NCI-H82 (cell line): ENCODE measurements around the gene ERBB4.

Experiments used
- DNase-seq: peaks from one replicate; lab custom pipeline; 2025; lab: John Stamatoyannopoulos, UW

The ERBB4 gene

DNA sequence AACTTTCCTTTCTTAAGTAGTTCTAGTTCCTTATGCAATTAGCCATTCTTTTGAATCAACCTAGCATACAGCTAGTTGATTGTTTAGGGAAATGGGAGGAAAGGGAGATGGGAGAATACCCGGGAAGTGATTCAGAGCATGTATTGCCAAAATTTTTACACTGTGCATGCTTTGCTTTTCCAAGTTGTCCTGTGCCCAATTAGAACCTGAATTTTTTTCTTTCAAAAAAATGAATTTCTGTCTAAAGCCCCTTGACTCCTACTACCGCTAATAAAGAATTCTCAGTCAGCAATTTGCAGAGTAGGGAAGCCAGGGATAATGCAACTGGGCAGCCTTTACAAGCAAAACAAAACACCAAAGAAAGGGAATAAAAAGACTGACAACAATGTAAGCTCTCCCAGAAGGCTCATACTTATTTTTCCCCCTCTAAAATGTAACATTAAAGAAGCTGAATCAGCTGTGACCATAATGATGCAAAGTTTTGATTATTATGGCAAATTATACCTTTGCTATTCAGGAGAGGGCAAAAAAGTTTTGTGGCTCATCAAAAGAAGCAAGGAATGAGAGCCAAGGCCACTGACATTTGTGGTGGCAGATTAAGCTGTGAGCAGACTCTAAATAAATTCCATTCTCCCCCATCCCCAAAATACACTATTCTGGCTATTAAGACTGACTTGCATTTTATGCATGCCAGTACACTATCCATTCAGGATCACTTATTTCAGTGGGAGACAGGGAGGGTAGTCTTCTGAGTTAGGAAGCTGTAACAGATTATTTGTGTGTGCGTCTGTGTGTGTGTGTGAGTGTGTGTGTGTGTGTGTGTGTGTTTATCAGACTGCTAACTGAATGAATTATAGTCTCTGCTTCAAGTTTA lies 174.3 kb downstream of the ERBB4 start:
- no peak for DNase-seq

DNA sequence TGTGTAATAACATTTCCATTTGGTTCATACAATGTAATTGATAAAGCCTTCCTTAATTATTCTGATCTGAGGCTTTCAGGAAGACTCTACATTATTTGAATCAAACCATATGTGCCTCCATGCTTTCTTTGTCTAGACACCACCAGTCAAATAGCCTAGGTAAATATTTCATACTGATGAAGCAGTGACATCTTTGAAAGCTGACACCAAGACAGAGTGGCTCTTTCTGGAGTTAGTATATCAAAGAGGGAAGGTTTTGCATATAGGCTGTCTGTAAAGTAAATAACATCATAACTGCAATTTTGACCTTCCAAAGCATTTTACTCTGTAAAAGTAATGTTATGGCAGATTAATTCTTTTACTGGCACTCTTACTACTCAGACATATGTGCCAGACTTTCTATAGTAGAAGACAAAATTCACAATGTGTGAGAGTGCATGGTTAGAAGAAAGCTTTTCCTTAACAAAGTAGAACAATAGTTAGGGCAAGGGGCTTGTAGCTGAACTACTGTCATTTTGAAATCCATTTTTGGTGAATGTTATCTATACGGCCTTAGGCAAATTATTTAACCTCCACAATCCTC lies 177.3 kb downstream of the ERBB4 start:
- DNase-seq, result no peak

DNA sequence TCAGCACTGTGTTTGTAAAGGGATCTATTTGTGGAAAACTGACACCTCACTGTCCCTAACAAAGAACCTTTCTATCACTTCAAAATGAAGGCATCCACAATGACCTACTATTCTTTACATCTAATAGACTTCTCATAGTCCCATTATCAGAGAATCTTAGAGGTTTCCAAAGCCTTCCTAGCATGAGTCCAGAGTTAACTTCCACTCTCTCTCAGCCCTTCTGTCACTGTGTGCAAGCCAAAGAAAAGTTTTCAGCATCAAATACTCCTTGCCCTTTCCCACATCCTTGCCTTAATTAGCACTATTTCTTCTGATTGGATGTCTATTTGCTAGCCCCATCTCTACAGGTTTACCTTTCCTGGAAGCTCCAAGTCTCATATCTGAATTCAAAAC lies 178.5 kb downstream of the ERBB4 start:
- DNase-seq, result no peak

DNA sequence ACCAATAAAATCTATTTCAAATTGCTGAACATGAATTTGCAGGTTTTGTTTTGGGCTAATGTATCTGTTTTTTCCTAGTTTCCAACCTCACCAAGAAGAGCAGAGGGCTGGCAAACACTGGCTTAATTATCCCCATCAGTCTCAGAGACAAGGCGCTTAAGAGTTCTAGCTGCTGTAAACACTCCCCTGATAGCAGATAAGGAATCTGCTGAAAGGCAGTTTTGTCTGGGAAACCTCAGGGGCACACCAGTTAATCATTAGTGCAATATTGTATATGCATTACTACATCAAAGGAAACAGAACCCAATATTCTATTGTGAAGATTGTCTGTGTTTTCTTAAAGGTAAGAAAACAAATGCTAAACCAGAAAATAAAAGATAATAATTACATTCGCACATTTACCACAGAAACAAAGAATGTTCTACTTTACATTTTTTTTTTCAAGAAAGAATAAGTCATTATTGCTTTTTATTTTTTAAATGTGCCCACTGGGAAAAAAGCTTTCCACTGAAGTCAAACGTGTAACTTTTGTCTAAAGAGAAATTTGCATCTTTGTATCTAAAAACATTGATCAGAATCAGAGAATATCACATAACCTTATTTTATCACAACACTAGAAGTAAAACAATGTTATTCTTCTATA lies 179.1 kb downstream of the ERBB4 start:
- peak; percentile 33 for DNase-seq

DNA sequence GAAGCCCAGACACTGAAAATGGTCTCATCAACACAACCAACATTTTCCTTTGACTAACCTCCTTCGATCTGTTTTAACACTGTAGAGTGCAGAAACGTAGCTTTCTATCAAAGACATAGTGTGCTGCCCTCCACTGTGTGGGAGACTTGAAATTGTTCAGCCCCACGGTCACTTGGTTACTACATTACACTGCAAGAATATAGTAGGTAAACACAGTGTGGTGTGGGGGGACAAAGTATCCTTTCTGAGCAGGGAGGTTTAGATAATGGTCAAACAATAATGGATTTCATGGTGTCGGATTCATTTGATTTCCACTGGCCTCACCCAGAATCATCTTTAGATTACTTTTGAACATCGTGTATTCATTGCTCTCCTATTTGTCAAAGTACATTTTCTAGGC lies 181.0 kb downstream of the ERBB4 start:
- no peak for DNase-seq

DNA sequence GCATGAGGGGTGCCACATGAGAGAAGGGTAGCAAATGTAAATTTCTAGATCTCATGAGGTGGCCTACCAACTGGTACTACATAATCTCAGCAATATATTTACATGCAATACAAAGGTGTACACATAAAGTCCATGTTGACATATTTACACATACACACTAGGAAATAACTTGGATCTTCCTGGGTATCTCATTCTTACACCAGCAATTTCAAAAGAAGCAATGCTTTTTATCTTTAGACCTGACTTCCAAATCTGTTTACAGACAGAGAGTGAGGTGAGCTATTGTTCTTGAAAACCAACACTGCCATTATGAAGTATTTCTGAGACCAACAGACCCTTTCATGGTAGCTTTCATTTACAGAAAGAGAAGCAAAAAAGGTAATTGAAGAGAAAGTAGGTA lies 184.2 kb downstream of the ERBB4 start:
- no peak for DNase-seq

DNA sequence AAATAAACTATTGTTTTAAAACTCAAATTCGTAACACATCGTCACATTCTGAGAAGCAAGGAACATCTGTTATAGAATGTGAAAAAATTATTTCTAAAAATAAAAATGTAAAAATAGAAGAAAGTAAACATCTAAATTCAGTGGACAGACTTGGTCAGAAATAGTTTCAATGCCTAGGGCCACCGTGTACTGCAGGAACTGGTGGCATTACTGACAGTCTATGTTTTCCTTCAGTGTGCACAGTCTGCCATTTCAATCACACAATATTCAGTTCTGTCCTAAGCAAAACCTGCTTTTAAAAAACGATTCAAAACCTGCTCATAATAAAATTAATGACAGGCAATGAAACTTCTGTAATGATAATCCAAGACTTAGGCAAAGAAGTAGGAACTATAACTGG lies 190.1 kb downstream of the ERBB4 start:
- no peak for DNase-seq

DNA sequence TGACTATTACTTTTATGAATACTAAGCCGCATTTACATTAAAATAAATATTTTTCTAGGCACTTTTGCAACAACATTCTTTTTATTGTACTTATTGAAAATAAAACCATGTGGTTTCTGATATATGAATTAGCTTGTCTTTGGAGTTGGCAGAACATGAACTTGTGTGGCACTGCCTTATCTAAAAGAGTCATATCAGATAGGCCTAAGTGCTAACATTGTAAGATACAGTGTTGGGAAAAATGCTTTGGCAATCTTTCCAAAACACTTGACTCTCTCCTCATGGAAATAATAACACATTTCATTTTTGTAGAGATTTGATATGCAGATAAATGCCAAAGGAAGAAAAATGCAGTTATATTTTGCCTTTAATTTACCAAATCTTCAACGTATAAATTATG lies 191.7 kb downstream of the ERBB4 start:
- no peak for DNase-seq

DNA sequence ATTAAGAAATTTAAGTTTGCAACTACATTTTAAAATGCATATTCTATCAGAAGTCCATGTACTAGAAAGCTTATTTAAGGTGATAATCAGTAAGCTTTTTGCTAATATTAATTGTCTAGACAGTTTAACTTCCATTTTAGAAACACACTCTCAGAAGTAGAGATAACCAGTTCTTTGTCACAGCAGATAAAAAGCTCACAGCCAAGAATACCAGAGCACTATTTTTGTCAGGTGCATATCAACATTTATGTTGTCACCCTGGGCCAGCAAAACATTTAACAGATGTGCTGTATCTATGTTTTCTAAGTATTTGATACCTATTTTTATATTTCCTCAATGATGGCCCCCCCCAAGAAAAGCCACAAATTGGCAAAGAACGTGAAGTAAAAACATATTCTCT lies 192.6 kb downstream of the ERBB4 start:
- no peak for DNase-seq

DNA sequence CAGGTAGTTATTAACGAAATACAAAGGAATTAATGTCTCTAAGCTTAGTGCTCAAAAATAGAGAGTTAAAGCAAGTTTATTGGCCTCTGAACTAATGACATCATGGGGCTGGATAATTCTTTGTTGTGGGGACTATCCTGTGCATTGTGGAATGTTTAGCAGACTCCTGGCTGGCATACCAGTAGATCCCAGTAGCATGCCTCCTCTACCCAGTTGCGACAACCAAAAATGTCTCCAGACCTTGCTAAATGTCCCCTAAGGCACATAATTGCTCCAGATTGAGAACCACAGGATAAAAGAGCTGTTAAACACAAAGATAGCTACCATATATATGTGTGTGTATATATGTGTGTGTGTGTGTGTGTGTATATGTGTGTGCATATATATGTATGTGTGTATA lies 194.5 kb downstream of the ERBB4 start:
- no peak for DNase-seq

DNA sequence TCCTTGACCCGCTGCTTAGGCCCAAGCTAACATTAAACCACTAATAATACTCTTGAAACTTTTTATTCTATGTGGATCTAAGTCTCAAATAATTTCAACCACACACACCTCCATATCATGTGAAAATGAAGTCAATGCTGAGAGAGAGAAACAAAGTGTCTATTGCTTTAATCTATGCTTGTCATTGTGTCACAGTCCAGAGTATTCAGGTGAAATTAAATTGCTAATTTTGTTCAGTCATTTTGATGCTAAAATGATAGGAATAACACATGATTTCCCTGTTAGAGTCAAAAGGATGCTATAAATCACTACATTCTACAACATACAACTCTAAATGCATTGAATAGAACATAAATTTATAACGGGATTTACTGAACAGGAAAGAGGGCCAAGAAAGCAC lies 195.4 kb downstream of the ERBB4 start:
- no peak for DNase-seq

DNA sequence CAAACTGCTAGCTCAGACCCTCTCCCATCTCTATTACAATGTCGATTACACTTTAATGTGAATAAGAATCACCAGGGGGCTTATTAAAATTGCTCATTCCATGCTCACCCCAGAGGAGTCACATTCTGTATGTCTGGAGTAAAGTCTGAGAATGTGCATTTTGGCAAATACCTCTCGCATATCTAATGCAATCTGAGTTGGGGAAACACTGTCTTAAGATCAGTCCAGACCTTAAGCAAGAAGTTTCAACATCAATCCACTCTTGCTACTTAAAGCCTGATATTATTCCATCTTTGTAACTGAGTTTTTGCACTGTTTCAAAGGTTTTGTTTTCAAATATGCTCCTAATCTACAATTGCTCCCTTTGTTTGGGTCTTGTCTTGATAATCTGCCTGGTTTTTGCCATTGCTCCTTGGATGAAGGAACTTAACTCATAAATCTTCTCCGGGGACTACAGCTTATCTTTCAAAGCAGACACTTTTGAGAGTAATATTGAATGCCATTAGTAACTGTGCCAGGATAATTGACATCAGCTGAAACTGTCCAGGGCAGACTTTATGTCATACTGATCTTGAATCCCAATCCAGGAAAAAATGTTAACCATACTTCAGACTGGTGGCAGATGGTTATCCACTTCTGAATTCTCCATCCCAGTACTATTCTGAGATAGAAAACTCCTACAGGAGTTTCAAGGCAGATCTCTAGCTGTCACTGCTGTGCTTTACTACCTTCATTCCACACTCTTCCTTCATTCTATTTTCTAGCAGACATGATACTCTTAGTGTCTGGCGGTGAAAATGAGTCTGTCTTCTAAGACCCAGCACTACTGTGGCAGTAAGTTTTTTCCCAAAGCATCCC lies 200.9 kb downstream of the ERBB4 start:
- no peak for DNase-seq

DNA sequence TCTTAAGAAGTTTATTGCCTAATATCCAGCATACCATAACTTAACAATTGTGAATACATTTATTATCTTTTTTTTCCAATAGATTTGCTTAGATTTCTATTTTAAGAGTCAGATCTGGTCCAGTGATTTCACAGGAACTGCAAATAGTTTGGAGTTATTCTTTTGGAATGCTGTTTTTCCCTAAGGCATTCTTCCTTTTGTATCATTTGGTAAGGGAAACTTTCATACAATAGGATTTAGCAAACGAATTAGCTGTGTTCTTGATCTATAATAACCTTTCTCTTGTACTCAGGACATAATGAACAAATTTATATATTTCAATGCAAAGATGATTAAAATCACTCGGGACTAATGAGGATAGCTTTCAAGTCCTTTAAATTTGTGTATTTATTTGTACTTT lies 201.6 kb downstream of the ERBB4 start:
- no peak for DNase-seq

DNA sequence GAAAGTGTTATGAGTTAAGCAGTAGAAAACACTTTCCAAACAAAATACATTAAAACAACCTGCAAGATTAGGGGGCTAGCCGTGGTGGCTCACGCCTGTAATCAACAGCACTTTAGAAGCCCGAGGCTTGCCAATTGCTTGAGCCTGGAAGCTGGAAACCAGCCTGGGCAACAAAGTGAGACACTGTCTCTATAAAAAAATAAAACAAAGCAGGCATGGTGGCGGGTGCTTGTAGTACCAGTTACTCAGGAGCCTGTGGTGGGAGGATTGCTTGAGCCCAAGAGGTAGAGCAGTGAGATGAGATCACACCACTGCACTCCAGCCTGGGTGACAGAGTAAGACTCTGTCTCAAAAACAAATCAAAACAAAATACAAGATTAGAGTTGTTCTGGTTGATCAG lies 208.3 kb downstream of the ERBB4 start:
- DNase-seq, result no peak

DNA sequence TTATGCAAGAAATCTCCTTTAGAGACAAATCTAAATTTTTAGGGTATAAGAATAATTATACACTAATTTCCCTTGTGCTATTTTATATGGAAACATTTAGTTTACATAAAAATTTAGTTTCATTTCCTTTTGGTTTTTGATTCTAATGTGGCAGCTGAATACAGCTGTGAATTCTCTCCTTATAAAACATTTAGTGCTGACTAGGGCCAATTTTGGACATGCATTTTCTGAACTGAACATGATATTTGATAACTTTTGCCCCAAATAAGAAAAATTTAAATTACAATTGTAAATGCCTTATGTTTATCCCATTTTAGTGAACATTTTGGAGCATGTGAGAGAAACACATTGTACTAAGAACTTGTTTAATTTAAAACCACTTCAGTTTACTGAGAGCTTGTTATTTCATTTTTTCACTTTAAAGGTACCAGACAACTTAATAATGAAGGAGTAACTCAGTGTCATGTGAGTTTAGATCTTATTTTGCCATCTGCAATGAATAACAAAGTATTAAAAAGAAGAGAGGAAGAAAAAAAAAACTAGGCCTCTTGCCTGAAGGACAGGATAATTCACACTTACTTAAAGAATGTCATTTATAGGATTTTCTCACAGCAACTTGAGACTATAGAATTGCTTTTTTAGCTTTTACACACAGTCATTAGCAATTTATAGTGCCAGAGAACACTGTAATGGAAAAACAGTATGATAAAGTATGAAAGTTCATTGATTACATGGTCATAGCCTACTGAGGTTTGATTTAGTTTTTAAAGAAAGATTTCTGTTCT lies 209.7 kb downstream of the ERBB4 start:
- no peak for DNase-seq

DNA sequence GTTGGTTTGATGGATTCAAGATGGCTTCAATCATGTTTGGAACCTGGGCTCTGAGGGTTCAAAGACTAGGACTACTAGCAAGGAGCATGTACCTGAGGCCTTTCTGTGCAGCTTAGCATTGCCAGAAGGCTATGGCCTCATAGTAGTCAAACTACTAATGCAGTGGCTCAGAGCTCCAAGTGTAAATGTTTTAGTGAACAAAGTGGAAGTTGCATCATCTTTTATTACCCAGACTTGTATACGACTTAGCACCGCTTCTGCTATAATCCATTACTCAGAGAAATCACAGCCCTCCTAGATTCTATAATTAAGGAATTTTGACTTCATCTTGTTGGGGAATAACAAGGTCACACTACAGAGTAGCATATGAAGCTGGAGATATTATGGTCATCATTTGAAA lies 210.5 kb downstream of the ERBB4 start:
- no peak for DNase-seq

DNA sequence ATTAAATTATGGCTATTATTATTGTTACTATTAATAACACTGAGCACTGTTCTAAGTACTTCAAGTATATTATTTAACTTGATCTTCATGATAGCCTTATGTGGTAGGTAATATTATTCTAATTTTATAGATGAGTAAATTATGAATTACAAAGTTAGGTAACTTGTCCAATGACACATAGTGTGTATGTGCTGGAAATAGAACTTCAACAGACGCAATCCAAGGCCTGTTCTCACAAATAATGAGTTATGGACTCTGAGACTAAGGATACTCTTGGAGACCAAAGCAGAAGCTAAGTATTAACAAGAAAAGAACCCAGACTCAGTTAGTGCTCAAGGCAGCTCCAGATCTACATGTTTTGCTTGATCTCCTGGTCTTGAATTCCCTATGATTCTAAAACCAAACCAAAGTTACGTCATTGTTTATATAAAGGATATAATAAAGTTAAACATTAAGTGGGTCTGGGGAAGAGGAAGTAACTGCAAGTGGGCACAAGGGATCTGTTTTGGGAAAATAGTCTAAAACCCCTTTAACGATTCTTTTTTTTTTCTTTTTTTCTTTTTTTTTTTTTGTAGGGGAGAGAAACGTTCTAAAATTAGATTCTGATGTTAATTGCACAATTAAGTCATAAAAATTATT lies 211.3 kb downstream of the ERBB4 start:
- no peak for DNase-seq

DNA sequence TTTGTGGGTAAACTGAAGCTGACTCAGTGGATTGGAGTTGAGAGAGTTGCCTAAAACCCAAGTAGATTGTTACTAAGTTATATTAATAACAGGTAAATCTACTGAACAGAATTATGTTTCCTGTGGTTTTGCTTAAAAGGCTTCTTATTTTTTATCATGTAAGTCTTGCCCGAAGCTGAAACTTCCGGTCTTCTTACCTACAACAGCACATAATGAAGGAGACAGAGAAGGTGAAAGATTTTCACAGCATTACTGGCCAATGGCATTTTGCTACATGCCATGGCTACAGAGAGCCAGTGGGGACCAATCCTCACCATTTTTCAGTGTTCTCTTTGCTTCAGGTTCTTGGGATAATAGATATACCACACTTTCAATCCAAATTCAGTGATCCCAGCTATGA lies 220.0 kb downstream of the ERBB4 start:
- no peak for DNase-seq

DNA sequence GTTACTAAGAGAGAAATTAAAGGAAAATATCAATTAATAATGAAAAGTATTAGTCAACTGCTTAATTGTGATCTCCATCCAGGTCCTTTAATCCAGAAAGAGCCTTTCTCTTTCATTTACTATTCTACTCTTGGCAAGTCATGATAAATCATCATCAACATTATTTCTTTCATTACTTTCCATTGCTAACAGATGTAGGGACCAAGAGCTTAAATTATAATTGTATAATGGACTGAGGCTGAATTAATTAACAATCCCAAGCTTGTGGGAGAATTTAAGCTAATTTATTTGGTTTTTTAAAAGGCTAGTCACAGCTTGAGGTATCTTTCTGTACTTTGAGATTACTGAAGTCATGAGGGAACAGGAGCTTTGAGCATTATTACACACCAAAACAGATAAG lies 223.9 kb downstream of the ERBB4 start:
- peak; percentile 85 for DNase-seq

DNA sequence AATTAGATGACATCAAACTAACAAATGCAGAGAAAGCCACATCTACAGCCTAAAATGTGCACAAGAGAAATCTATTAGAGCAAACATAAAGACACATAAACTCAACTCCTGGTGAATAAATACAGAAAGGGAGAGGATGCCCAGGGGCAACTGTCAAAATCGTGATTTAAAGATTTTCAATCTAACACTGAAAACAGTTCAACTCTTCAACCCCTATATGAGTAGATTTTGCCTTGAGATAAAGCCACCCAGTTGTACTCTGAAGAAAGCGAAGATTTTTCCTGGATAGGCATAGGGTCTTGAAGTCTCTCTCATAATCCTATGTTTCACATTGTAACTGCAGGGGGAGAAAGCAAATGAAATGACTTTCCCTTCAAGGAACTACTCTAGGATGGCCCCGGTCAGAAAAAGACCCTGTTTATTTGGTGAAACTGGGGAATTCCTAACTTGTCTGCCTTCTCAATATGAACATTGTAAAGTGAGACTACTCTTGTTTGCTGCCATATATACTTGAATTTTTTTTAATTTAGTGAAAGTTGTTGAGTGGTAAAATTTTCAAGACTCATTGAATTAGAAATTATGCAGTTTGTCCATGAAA lies 226.7 kb downstream of the ERBB4 start:
- DNase-seq, result no peak

DNA sequence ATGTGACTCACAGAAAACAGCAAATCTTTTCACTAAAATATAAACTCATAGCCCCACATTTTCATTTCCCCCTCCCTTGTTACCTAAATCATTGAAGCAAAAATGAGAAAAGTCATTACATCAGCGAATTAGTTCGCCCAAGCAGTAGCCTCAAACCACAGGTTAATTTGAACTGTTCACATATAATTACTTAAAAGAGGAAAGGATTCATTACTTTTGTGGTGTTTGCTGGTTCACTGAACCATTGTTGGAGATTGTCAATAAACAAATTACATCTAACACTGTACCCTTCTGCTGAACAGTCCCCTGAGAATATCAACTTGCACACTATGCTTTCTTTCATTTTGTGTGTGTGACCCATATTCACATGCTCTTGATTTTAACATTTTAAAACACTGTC lies 238.7 kb downstream of the ERBB4 start:
- no peak for DNase-seq
